Sigmoid colon (tissue), 7 donors: ENCODE measurements around the gene ETS1. TPM values are rescaled to one million over a fixed set of nuclear protein-coding genes. Genes with fewer than 3 reads are reported as not detected.

ENCODE experiments used
- DNase-seq: peaks from one replicate; pipeline ENCODE4 v3.0.0-alpha.2; 2019
- H3K27ac ChIP-seq, 4 donors: fragments of 200-600 bp; sonication (generic); one replicate each; pipeline ENCODE4 v1.5.1; 2016 to 2019; ENCODE audit warnings: mild to moderate bottlenecking in 1 of 4
- H3K27me3 ChIP-seq, 3 donors: fragments of 200-600 bp; sonication (generic); one replicate each; pipeline ENCODE4 v1.5.1; 2019; ENCODE audit warnings: mild to moderate bottlenecking in 1 of 3
- H3K36me3 ChIP-seq, 4 donors: fragments of 200-600 bp; sonication (generic); one replicate each; pipeline ENCODE4 v1.5.1; 2016 to 2019
- H3K4me1 ChIP-seq, 4 donors: fragments of 200-600 bp; sonication (generic); one replicate each; pipeline ENCODE4 v1.5.1; 2017 to 2019
- H3K4me3 ChIP-seq, 4 donors: fragments of 200-600 bp; sonication (generic); one replicate each; pipeline ENCODE4 v1.5.1; 2017 to 2019; ENCODE audit warnings: mild to moderate bottlenecking in 2 of 4, moderate library complexity in 1 of 4
- H3K9me3 ChIP-seq, 4 donors: fragments of 200-600 bp in 3 of 4; sonication (generic) in 3 of 4; one replicate each; pipeline versions ENCODE4 v1.5.1 to v1.6.1; 2013 to 2019
- EP300 ChIP-seq, 4 donors: sonication (generic); formaldehyde crosslinking; IDR thresholded peaks; one replicate each; pipeline ENCODE4 v1.6.1; 2017; ENCODE audit warnings: antibody characterized with exemption in 4 of 4
- POLR2A ChIP-seq, 2 donors: fragments of 450-650 bp; IDR thresholded peaks; one replicate each; pipeline ENCODE4 v1.6.1; 2016; ENCODE audit warnings: antibody characterized with exemption in 2 of 2, mild to moderate bottlenecking in 2 of 2, moderate library complexity in 2 of 2
- POLR2AphosphoS5 ChIP-seq, 4 donors: sonication (generic); formaldehyde crosslinking; IDR thresholded peaks; one replicate each; pipeline ENCODE4 v1.6.1; 2017; ENCODE audit warnings: antibody characterized with exemption in 4 of 4
- WGBS, 2 donors: extraction: QIAGEN DNeasy Blood & Tissue Kit; methylation state at CpG; one replicate each; pipeline ENCODE4 v1.1.7; 2013; 5-methylcytosine and 5-hydroxymethylcytosine counted together
- intact Hi-C: fragments of 100-400 bp; cut with DNase I; formaldehyde crosslinking; loops from one replicate; pipeline ENCODE4 v1.15.1; 2023
- polyA plus RNA-seq, 3 donors: library from polyadenylated mRNA; stranded (reverse); fragments of 200-250 nt; gene quantifications; one replicate each; pipeline ENCODE4 v1.2.3, GENCODE V29; 2013
- total RNA-seq, 4 donors: library from RNA; depleted of rRNA; stranded (reverse); fragments of >200 nt; gene quantifications; one replicate each; pipeline ENCODE4 v1.1.0, GENCODE V29; 2016
- TF ChIP-seq, protein P1 (sequence below), 4 experiments: fragments of 450-650 bp in 3 of 4; fragments of 200-600 bp in 1 of 4; IDR thresholded peaks; one replicate each; pipeline ENCODE4 v1.5.1; 2016 to 2019; ENCODE audit warnings: antibody characterized with exemption in 4 of 4, mild to moderate bottlenecking in 3 of 4, moderate library complexity in 2 of 4
- donor health status: healthy with polysubstance abuse.
- donor health status: Bipolar disorder and iron deficiency.
- donor health status: healthy.

Gene ETS1
- total and polyA plus RNA-seq, 7 donors, result 12.5 to 122 (median 24.6) TPM

DNA sequence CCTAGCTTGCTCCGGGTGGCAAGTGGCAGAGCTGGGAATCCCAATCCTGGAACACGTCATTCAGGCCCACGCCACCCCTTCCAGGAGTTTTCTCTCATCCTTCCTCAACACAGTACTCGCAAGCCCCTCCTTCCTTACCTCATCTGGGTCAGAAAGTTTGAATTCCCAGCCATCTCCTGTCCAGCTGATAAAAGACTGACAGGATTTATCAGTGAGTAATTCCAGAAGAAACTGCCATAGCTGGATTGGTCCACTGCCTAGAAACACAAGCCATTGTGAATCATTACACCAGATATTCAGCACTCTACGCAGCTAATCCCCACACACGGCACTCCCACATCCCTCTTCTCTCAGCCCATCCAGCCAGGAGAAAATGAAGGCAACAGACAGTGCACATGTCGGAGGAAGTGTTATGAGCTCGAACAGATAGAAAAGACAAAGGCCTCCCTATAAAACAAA, 124.0 kb downstream of the ETS1 start:
- peaks cover 0 to 41% (median 32%) of the 10 kb centered on the region in 4 donors for H3K4me1 ChIP-seq
- no peak for DNase-seq
- H3K27ac ChIP-seq, result peak overlapping the region; percentile 40 to 62 (median 58)
- intact Hi-C loops, result no loop called here
- 82 to 90% methylated on average over 8 of the region's 8 CpGs for WGBS, 2 donors
- peaks cover 4 to 32% (median 10%) of the 10 kb centered on the region in 4 donors for H3K36me3 ChIP-seq
- no peak for TF ChIP-seq POLR2A (IDR thresholded peaks at IDR 0.05)
- TF ChIP-seq, protein P1, sequence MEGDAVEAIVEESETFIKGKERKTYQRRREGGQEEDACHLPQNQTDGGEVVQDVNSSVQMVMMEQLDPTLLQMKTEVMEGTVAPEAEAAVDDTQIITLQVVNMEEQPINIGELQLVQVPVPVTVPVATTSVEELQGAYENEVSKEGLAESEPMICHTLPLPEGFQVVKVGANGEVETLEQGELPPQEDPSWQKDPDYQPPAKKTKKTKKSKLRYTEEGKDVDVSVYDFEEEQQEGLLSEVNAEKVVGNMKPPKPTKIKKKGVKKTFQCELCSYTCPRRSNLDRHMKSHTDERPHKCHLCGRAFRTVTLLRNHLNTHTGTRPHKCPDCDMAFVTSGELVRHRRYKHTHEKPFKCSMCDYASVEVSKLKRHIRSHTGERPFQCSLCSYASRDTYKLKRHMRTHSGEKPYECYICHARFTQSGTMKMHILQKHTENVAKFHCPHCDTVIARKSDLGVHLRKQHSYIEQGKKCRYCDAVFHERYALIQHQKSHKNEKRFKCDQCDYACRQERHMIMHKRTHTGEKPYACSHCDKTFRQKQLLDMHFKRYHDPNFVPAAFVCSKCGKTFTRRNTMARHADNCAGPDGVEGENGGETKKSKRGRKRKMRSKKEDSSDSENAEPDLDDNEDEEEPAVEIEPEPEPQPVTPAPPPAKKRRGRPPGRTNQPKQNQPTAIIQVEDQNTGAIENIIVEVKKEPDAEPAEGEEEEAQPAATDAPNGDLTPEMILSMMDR (IDR thresholded peaks at IDR 0.05), result no peak
- TF ChIP-seq POLR2AphosphoS5 (IDR thresholded peaks at IDR 0.05), result peak in 3 of 4 donors; percentile 13 to 47 (median 19)
- TF ChIP-seq EP300 (IDR thresholded peaks at IDR 0.05), result no peak
- H3K4me3 ChIP-seq, result no peak overlapping the region
- H3K27me3 ChIP-seq, result no peaks in the 10 kb centered on the region
- H3K9me3 ChIP-seq, result no peaks in the 10 kb centered on the region

- peak overlapping the region; percentile 40 to 62 (median 58) for H3K27ac ChIP-seq
- 62 to 84% methylated on average over 4 of the region's 4 CpGs for WGBS, 2 donors
- intact Hi-C loops, result no loop called here
- no peak for DNase-seq
- peaks cover 4 to 36% (median 10%) of the 10 kb centered on the region in 4 donors for H3K36me3 ChIP-seq
- H3K4me3 ChIP-seq, result no peak overlapping the region
- H3K9me3 ChIP-seq, result no peaks in the 10 kb centered on the region
- no peaks in the 10 kb centered on the region for H3K27me3 ChIP-seq
- no peak for TF ChIP-seq POLR2AphosphoS5 (IDR thresholded peaks at IDR 0.05)
- peaks cover 0 to 37% (median 27%) of the 10 kb centered on the region in 4 donors for H3K4me1 ChIP-seq
Measured at GRCh38 chr11:128462922-128463321, 124.4 kb downstream of the ETS1 start.

GRCh38 chr11:128462189-128462588, 125.2 kb downstream of the ETS1 start:
- WGBS, 2 donors, result 95 to 97% methylated on average over 13 of the region's 13 CpGs
- intact Hi-C loops, result no loop called here
- peaks cover 4 to 43% (median 10%) of the 10 kb centered on the region in 4 donors for H3K36me3 ChIP-seq

GRCh38 chr11:128458321-128458720, 129.0 kb downstream of the ETS1 start:
- peaks cover 4 to 45% (median 10%) of the 10 kb centered on the region in 4 donors for H3K36me3 ChIP-seq

More at GRCh38 chr11:128462189-128462588, 125.2 kb downstream of the ETS1 start:
- DNase-seq, result no peak
- Histone ChIP-seq H3K4me1 (peaks cover 0 to 29% (median 20%) of the 10 kb centered on the region in 4 donors), H3K27ac (peak overlapping the region in 1 of 4 donors; percentile 62), H3K9me3 (no peaks in the 10 kb centered on the region), H3K4me3 (no peak overlapping the region), H3K27me3 (no peaks in the 10 kb centered on the region)
- TF ChIP-seq EP300 (IDR thresholded peaks at IDR 0.05) (no peak), POLR2AphosphoS5 (IDR thresholded peaks at IDR 0.05) (no peak), POLR2A (IDR thresholded peaks at IDR 0.05) (no peak)
- TF ChIP-seq, protein P1 (IDR thresholded peaks at IDR 0.05), result no peak

GRCh38 chr11:128457874-128458273, 129.5 kb downstream of the ETS1 start:
- H3K4me1 ChIP-seq, result peaks cover 0 to 24% (median 17%) of the 10 kb centered on the region in 4 donors
- H3K4me3 ChIP-seq, result no peak overlapping the region
- 93 to 98% methylated on average over 3 of the region's 3 CpGs for WGBS, 2 donors
- TF ChIP-seq, protein P1 (IDR thresholded peaks at IDR 0.05), result no peak
- TF ChIP-seq POLR2A (IDR thresholded peaks at IDR 0.05), result no peak
- no peak for TF ChIP-seq POLR2AphosphoS5 (IDR thresholded peaks at IDR 0.05)
- no peak for TF ChIP-seq EP300 (IDR thresholded peaks at IDR 0.05)
- DNase-seq, result no peak
- peak overlapping the region in 3 of 4 donors; percentile 6 to 32 (median 21) for H3K27ac ChIP-seq
- no peaks in the 10 kb centered on the region for H3K27me3 ChIP-seq
- H3K9me3 ChIP-seq, result no peaks in the 10 kb centered on the region
- intact Hi-C loops, result loop anchor here (10.0 kb wide), 1 partner anchor 67 kb away; no protein-coding TSS in a partner anchor
- peaks cover 3 to 42% (median 10%) of the 10 kb centered on the region in 4 donors for H3K36me3 ChIP-seq

More at GRCh38 chr11:128458321-128458720, 129.0 kb downstream of the ETS1 start:
- 75 to 82% methylated on average over 5 of the region's 5 CpGs for WGBS, 2 donors
- peaks cover 0 to 24% (median 16%) of the 10 kb centered on the region in 4 donors for H3K4me1 ChIP-seq
- DNase-seq, result no peak
- intact Hi-C loops, result loop anchor here (10.0 kb wide), 1 partner anchor 66 kb away; no protein-coding TSS in a partner anchor
- no peak overlapping the region for H3K4me3 ChIP-seq
- TF ChIP-seq EP300 (IDR thresholded peaks at IDR 0.05), result no peak
- peak in 1 of 4 donors; percentile 47 for TF ChIP-seq POLR2AphosphoS5 (IDR thresholded peaks at IDR 0.05)
- TF ChIP-seq, protein P1 (IDR thresholded peaks at IDR 0.05), result no peak
- no peaks in the 10 kb centered on the region for H3K27me3 ChIP-seq
- H3K9me3 ChIP-seq, result no peaks in the 10 kb centered on the region
- H3K27ac ChIP-seq, result peak overlapping the region; percentile 6 to 32 (median 15)
